IPS DF 19.7 (cell line): Measurements from ENCODE around the gene SEL1L3.
"Not testable (repeated sequence)": the region's sequence is repeated elsewhere in the genome, so short reads cannot be mapped to it uniquely, and the experiment has no call there.

ENCODE experiments used
- DNase-seq: peaks from one replicate; pipeline ENCODE4 v3.0.0-alpha.2; 2013; ENCODE audit warnings: low read depth, low spot score

Gene SEL1L3

GRCh38 chr4:25879991-25880651, 17.3 kb upstream of the SEL1L3 start:
- DNase-seq = no peak

GRCh38 chr4:25879587-25879986, 16.8 kb upstream of the SEL1L3 start:
- DNase-seq = no peak

- no peak for DNase-seq
Observed at GRCh38 chr4:25879091-25879584, 16.4 kb upstream of the SEL1L3 start.

GRCh38 chr4:25878676-25879075, 15.9 kb upstream of the SEL1L3 start:
- no peak for DNase-seq

- DNase-seq = no peak
Observed at GRCh38 chr4:25875281-25875745, 12.5 kb upstream of the SEL1L3 start.

GRCh38 chr4:25874655-25875054, 11.9 kb upstream of the SEL1L3 start:
- no peak for DNase-seq

- no peak for DNase-seq
Observed at GRCh38 chr4:25873632-25874129, 10.9 kb upstream of the SEL1L3 start.

GRCh38 chr4:25872851-25873631, 10.3 kb upstream of the SEL1L3 start:
- DNase-seq = no peak

GRCh38 chr4:25870081-25870480, 7.3 kb upstream of the SEL1L3 start:
- no peak for DNase-seq

- no peak for DNase-seq
Observed at GRCh38 chr4:25867781-25868294, 5.0 kb upstream of the SEL1L3 start.

GRCh38 chr4:25866401-25866800, 3.6 kb upstream of the SEL1L3 start:
- not testable (repeated sequence) for DNase-seq

GRCh38 chr4:25865586-25865985, 2.8 kb upstream of the SEL1L3 start:
- no peak for DNase-seq

- no peak for DNase-seq
Observed at GRCh38 chr4:25863831-25864418, 1.1 kb upstream of the SEL1L3 start.

- DNase-seq = no peak
Observed at GRCh38 chr4:25863347-25863784, 578 bp upstream of the SEL1L3 start.

GRCh38 chr4:25861951-25862410, 807 bp downstream of the SEL1L3 start:
- no peak for DNase-seq

GRCh38 chr4:25861280-25861950, 1.4 kb downstream of the SEL1L3 start:
- DNase-seq = no peak

- no peak for DNase-seq
Observed at GRCh38 chr4:25860586-25861279, 2.1 kb downstream of the SEL1L3 start.

GRCh38 chr4:25859429-25860148, 3.2 kb downstream of the SEL1L3 start:
- no peak for DNase-seq

GRCh38 chr4:25857851-25858400, 4.9 kb downstream of the SEL1L3 start:
- no peak for DNase-seq

- no peak for DNase-seq
Observed at GRCh38 chr4:25857403-25857802, 5.4 kb downstream of the SEL1L3 start.
